Neural cell (in vitro differentiated cells): ENCODE results near the gene ANKRD13A.
"Not testable (repeated sequence)": the region's sequence is repeated elsewhere in the genome, so short reads cannot be mapped to it uniquely, and the experiment has no call there.

Experiments
- EP300 ChIP-seq: fragments of 450-650 bp; conservative IDR thresholded peaks from 2 replicates; pipeline ENCODE4 v1.6.1; 2014; ENCODE audit warnings: antibody characterized with exemption, mild to moderate bottlenecking, moderate library complexity; ENCODE audit not compliant: poor library complexity, severe bottlenecking
- EZH2 ChIP-seq: fragments of 200-600, 300-800 bp; shearing (Covaris generic), sonication (generic); IDR thresholded peaks from 2 replicates; pipeline ENCODE4 v1.6.1; 2014; ENCODE audit warnings: antibody characterized with exemption, low read length, borderline replicate concordance, mild to moderate bottlenecking; ENCODE audit not compliant: insufficient read depth, poor library complexity, severe bottlenecking
- RAD21 ChIP-seq: fragments of 450-650 bp; conservative IDR thresholded peaks from 2 replicates; pipeline ENCODE4 v1.6.1; 2014; ENCODE audit warnings: antibody characterized with exemption, mild to moderate bottlenecking, moderate library complexity
- TF ChIP-seq, protein P1 (sequence below): fragments of 450-650 bp; IDR thresholded peaks from 2 replicates; pipeline ENCODE4 v1.5.1; 2014; ENCODE audit warnings: antibody characterized with exemption, mild to moderate bottlenecking, moderate library complexity; ENCODE audit not compliant: poor library complexity, severe bottlenecking
- TF ChIP-seq, protein P2 (sequence below): IDR thresholded peaks from 2 replicates; pipeline ENCODE4 v1.6.1; 2012; ENCODE audit warnings: borderline replicate concordance

DNA sequence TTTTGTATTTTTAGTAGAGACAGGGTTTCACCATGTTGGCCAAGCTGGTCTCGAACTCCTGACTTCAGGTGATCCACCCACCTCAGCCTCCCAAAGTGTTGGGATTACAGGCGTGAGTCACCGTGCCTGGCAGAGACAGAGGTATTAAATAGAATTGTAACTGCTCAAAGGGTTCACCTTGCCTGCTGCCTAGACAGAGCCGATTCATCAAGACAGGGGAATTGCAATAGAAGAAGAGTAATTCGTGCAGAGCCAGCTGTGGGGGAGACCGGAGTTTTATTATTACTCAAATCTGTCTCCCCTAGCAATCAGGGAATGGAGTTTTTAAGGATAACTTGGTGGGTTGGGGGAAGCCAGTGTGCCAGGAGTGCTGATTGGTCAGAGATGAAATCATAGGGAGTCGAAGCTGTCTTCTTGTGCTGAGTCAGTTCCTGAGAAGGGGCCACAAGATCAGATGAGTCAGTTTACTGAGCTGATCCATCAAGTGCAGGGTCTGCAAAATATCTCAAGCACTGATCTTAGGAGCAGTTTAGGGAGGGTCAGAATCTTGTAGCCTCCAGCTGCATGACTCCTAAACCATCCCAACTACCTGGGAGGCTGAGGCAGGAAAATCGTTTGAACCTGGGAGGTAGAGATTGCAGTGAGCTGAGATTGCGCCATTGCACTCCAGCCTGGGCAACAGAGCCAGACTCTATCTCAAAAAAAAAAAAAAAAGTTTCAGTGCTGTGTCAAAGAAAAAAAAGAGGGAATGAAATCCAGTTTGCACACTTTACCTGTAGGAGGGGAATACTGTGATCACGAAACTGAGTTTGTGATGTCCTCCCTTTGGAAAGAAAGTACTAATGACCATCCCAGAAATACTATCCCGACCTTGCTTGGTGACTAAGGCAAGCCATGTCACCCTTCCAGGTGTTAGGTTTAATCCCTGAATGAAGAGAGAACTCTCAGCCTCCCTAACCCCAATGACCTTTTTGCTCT is 56.4 kb downstream of the ANKRD13A start:
- TF ChIP-seq EZH2, EP300, RAD21: not testable (repeated sequence)
- TF ChIP-seq, protein P1, sequence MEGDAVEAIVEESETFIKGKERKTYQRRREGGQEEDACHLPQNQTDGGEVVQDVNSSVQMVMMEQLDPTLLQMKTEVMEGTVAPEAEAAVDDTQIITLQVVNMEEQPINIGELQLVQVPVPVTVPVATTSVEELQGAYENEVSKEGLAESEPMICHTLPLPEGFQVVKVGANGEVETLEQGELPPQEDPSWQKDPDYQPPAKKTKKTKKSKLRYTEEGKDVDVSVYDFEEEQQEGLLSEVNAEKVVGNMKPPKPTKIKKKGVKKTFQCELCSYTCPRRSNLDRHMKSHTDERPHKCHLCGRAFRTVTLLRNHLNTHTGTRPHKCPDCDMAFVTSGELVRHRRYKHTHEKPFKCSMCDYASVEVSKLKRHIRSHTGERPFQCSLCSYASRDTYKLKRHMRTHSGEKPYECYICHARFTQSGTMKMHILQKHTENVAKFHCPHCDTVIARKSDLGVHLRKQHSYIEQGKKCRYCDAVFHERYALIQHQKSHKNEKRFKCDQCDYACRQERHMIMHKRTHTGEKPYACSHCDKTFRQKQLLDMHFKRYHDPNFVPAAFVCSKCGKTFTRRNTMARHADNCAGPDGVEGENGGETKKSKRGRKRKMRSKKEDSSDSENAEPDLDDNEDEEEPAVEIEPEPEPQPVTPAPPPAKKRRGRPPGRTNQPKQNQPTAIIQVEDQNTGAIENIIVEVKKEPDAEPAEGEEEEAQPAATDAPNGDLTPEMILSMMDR: not testable (repeated sequence)
- TF ChIP-seq, protein P2, sequence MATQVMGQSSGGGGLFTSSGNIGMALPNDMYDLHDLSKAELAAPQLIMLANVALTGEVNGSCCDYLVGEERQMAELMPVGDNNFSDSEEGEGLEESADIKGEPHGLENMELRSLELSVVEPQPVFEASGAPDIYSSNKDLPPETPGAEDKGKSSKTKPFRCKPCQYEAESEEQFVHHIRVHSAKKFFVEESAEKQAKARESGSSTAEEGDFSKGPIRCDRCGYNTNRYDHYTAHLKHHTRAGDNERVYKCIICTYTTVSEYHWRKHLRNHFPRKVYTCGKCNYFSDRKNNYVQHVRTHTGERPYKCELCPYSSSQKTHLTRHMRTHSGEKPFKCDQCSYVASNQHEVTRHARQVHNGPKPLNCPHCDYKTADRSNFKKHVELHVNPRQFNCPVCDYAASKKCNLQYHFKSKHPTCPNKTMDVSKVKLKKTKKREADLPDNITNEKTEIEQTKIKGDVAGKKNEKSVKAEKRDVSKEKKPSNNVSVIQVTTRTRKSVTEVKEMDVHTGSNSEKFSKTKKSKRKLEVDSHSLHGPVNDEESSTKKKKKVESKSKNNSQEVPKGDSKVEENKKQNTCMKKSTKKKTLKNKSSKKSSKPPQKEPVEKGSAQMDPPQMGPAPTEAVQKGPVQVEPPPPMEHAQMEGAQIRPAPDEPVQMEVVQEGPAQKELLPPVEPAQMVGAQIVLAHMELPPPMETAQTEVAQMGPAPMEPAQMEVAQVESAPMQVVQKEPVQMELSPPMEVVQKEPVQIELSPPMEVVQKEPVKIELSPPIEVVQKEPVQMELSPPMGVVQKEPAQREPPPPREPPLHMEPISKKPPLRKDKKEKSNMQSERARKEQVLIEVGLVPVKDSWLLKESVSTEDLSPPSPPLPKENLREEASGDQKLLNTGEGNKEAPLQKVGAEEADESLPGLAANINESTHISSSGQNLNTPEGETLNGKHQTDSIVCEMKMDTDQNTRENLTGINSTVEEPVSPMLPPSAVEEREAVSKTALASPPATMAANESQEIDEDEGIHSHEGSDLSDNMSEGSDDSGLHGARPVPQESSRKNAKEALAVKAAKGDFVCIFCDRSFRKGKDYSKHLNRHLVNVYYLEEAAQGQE: not testable (repeated sequence)
